Activated naive CD4-positive, alpha-beta T cell (primary cell): ENCODE measurements around the gene CCDC88A.
A peak's percentile ranks its signal among the peaks of the same experiment; 100 is the strongest.
"Not testable (repeated sequence)": the region's sequence is repeated elsewhere in the genome, so short reads cannot be mapped to it uniquely, and the experiment has no call there.

Experiments used
- DNase-seq, 4 experiments: peaks; one replicate each; lab custom pipeline; 2025; lab: John Stamatoyannopoulos, UW

CCDC88A gene

GRCh38 chr2:55421326-55421725, 1.7 kb upstream of the CCDC88A start:
- no peak for DNase-seq

GRCh38 chr2:55420871-55421270, 1.2 kb upstream of the CCDC88A start:
- no peak for DNase-seq

- no peak for DNase-seq
Measured at GRCh38 chr2:55420439-55420725, 726 bp upstream of the CCDC88A start.

- DNase-seq, result peak in 1 of 4 experiments; percentile 20
Measured at GRCh38 chr2:55419233-55419678, 400 bp downstream of the CCDC88A start.

GRCh38 chr2:55418512-55419232, 984 bp downstream of the CCDC88A start:
- no peak for DNase-seq

GRCh38 chr2:55418072-55418471, 1.6 kb downstream of the CCDC88A start:
- no peak for DNase-seq

GRCh38 chr2:55416786-55417568, 2.7 kb downstream of the CCDC88A start:
- DNase-seq, result no peak

GRCh38 chr2:55415300-55415699, 4.4 kb downstream of the CCDC88A start:
- DNase-seq, result no peak

- no peak for DNase-seq
Measured at GRCh38 chr2:55408918-55409868, 10.5 kb downstream of the CCDC88A start.

GRCh38 chr2:55408098-55408882, 11.4 kb downstream of the CCDC88A start:
- no peak for DNase-seq

GRCh38 chr2:55405116-55405515, 14.5 kb downstream of the CCDC88A start:
- DNase-seq, result no peak

- DNase-seq, result no peak
Measured at GRCh38 chr2:55403256-55403998, 16.2 kb downstream of the CCDC88A start.

GRCh38 chr2:55401124-55401523, 18.5 kb downstream of the CCDC88A start:
- DNase-seq, result no peak

GRCh38 chr2:55400332-55400731, 19.3 kb downstream of the CCDC88A start:
- no peak for DNase-seq

- DNase-seq, result no peak
Measured at GRCh38 chr2:55399815-55400214, 19.8 kb downstream of the CCDC88A start.

GRCh38 chr2:55395724-55396605, 23.7 kb downstream of the CCDC88A start:
- DNase-seq, result no peak

- DNase-seq, result no peak
Measured at GRCh38 chr2:55391615-55392242, 27.9 kb downstream of the CCDC88A start.

- no peak for DNase-seq
Measured at GRCh38 chr2:55391155-55391554, 28.5 kb downstream of the CCDC88A start.

GRCh38 chr2:55385516-55385915, 34.1 kb downstream of the CCDC88A start:
- DNase-seq, result not testable (repeated sequence)
